ENCODE data around the gene CHPF. TPM values are rescaled to one million over a fixed set of nuclear protein-coding genes. Genes with fewer than 3 reads are reported as not detected.

Gene CHPF
- total and polyA plus RNA-seq, 2 donors (not counting 3 experiments of a cell fraction or from before 2014, with no cell fraction given), result 0.24 to 0.32 TPM

DNA sequence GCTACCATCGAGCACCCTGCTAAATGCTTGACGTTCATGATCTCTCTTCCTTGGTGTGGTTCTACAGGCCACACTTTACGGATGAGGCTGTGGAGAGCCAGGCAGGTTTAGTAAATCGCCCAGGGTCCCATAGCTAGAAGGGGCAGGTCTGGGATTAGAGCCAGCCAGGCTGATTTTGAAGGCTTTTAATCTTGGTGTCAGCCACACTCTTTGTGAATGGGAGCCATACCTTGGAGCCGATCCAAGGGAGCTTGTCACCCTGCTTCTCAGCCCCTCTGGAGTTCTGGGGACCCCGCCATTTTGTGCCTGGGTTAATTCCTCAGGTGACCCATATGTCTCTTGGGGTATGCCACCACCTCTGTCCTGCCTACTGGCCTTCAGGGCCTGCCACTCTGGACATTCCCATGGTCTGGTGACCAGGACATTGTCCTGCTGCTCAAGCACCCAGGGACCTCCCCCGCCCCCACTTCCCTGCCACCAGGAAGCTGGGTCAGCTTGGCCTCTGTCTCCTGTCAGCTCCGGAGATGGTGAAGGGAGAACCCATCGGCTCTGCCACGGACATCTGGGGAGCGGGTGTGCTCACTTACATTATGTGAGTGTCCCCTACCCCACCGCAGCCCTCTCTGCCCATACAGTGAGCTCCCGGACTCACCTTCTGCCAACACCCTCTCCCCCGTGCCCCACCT lies 52.2 kb downstream of the CHPF start:
- no peaks in the 10 kb centered on the region for H3K36me3 ChIP-seq (ENCODE audit: control insufficient read depth in 2 of 2, extremely low read depth in 1 of 2, insufficient read depth in 2 of 2, low read length in 2 of 2)
- no peak overlapping the region for H3K27ac ChIP-seq (ENCODE audit: insufficient read depth, low read depth, low read length)
- H3K4me2 ChIP-seq (ENCODE audit: insufficient read depth, low read length), result no peak overlapping the region
- no TSS peak for BruUV-seq (replicated peaks)
- CTCF ChIA-PET, result interaction anchor here (0.8 to 19.9 kb wide), 8 partner anchors 9 to 89 kb away, joined by 3 to 731 read pairs (median 5); partner anchors contain the start of genes CHPF and TMEM198
- no peaks in the 10 kb centered on the region for H3K4me1 ChIP-seq (ENCODE audit: control insufficient read depth, extremely low read depth, insufficient read depth, low read length)
- H3K9ac ChIP-seq (replicated peaks; ENCODE audit: extremely low read depth, insufficient read depth, low read length), result no peak overlapping the region
- H3K27me3 ChIP-seq (ENCODE audit: control insufficient read depth in 2 of 2, insufficient read depth in 2 of 2, low read length in 2 of 2), result peaks cover 29% of the 10 kb centered on the region in 2 experiments
- no peaks in the 10 kb centered on the region for H4K20me1 ChIP-seq (replicated peaks; ENCODE audit: control insufficient read depth, extremely low read depth, insufficient read depth, low read length)
- H3K9me1 ChIP-seq (replicated peaks; ENCODE audit: control insufficient read depth, extremely low read depth, insufficient read depth, low read length), result no peaks in the 10 kb centered on the region
- intact Hi-C loops (cut with micrococcal nuclease) (no loop called here), dilution Hi-C loops (cut with MboI; ENCODE audit: extremely low pct_ligation_motif_present, low sequenced_read_pairs) (no loop called here)
- no peak for TF ChIP-seq POLR2AphosphoS5 (IDR thresholded peaks at IDR 0.05; ENCODE audit: insufficient read depth, low read depth, low read length)
- TF ChIP-seq EZH2 (IDR thresholded peaks at IDR 0.05; ENCODE audit: borderline replicate concordance, low read depth, low read length, severe bottlenecking), result no peak
- no peak for TF ChIP-seq FOS (IDR thresholded peaks at IDR 0.05; ENCODE audit: borderline replicate concordance, insufficient read depth, low read length)
- TF ChIP-seq GATA2 (IDR thresholded peaks at IDR 0.05; ENCODE audit: insufficient read depth, insufficient read length, low read depth, low read length), result no peak
- TF ChIP-seq, protein P1, sequence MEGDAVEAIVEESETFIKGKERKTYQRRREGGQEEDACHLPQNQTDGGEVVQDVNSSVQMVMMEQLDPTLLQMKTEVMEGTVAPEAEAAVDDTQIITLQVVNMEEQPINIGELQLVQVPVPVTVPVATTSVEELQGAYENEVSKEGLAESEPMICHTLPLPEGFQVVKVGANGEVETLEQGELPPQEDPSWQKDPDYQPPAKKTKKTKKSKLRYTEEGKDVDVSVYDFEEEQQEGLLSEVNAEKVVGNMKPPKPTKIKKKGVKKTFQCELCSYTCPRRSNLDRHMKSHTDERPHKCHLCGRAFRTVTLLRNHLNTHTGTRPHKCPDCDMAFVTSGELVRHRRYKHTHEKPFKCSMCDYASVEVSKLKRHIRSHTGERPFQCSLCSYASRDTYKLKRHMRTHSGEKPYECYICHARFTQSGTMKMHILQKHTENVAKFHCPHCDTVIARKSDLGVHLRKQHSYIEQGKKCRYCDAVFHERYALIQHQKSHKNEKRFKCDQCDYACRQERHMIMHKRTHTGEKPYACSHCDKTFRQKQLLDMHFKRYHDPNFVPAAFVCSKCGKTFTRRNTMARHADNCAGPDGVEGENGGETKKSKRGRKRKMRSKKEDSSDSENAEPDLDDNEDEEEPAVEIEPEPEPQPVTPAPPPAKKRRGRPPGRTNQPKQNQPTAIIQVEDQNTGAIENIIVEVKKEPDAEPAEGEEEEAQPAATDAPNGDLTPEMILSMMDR (IDR thresholded peaks at IDR 0.05; ENCODE audit: extremely low read depth in 1 of 2, insufficient read depth in 1 of 2, low read depth in 1 of 2, low read length in 2 of 2), result no peak
- no peak for TF ChIP-seq MYC (IDR thresholded peaks at IDR 0.05; ENCODE audit: low read depth, low read length)
- TF ChIP-seq POLR2A (IDR thresholded peaks at IDR 0.05; ENCODE audit: low read depth, low read length), result no peak
- TF ChIP-seq, protein P2, sequence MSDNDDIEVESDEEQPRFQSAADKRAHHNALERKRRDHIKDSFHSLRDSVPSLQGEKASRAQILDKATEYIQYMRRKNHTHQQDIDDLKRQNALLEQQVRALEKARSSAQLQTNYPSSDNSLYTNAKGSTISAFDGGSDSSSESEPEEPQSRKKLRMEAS (IDR thresholded peaks at IDR 0.05; ENCODE audit: insufficient read depth, insufficient read length), result no peak
- no peak for TF ChIP-seq JUN (IDR thresholded peaks at IDR 0.05; ENCODE audit: borderline replicate concordance, insufficient read depth, insufficient read length, low read depth)
- no peak overlapping the region for H3K4me3 ChIP-seq (replicated peaks in 1 of 3; ENCODE audit: insufficient read depth in 1 of 3, low read depth in 1 of 3, low read length in 3 of 3)
- no peaks in the 10 kb centered on the region for H3K9me3 ChIP-seq (replicated peaks; ENCODE audit: control insufficient read depth, insufficient read depth, low read length)
- POLR2A ChIA-PET, result no interaction called here
- DNase-seq (ENCODE audit: low read depth, low spot score), result no peak
- FAIRE-seq, result no peak
- no peak overlapping the region for H2AFZ ChIP-seq (ENCODE audit: low read depth, low read length)
- no peaks in the 10 kb centered on the region for H3K79me2 ChIP-seq (ENCODE audit: control insufficient read depth, insufficient read depth, low read length)
